Panc1 (cell line): ENCODE results near the gene CCDC191.

ENCODE experiments used
- SIN3A ChIP-seq: IDR thresholded peaks from 2 replicates; pipeline ENCODE4 v1.6.1; 2012; ENCODE audit warnings: low read depth, mild to moderate bottlenecking, low read length, moderate library complexity, borderline replicate concordance; ENCODE audit not compliant: insufficient read depth
- TF ChIP-seq, protein P1 (sequence below): fragments of 450-650 bp; IDR thresholded peaks from 2 replicates; pipeline ENCODE4 v1.5.1; 2017; ENCODE audit warnings: mild to moderate bottlenecking

DNA sequence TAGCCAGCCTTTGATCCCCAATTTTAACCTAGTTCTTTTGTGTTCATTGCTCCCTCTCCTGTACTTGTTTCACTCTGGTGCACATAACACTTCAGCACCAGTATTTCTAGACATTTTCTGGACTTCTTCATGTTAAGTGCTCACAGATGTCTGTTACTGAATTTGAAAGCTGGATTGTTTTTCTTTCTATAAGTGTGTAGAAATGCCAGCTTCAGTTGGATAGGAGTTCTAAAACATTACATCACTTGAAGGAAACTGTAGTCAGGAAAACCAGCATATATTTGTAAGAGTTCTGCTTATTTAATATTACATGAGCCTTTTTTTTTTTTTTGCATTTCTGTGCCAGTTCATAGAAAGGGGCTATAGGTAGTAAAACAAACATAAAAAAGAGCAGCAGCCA, 21.8 kb upstream of the CCDC191 start:
- no peak for TF ChIP-seq SIN3A
- TF ChIP-seq, protein P1, sequence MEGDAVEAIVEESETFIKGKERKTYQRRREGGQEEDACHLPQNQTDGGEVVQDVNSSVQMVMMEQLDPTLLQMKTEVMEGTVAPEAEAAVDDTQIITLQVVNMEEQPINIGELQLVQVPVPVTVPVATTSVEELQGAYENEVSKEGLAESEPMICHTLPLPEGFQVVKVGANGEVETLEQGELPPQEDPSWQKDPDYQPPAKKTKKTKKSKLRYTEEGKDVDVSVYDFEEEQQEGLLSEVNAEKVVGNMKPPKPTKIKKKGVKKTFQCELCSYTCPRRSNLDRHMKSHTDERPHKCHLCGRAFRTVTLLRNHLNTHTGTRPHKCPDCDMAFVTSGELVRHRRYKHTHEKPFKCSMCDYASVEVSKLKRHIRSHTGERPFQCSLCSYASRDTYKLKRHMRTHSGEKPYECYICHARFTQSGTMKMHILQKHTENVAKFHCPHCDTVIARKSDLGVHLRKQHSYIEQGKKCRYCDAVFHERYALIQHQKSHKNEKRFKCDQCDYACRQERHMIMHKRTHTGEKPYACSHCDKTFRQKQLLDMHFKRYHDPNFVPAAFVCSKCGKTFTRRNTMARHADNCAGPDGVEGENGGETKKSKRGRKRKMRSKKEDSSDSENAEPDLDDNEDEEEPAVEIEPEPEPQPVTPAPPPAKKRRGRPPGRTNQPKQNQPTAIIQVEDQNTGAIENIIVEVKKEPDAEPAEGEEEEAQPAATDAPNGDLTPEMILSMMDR, result no peak
